K562 (cell line): ENCODE data around the gene GDF2. TPM values are rescaled to one million over a fixed set of nuclear protein-coding genes. Genes with fewer than 3 reads are reported as not detected.

Experiments
- BRF1 ChIP-seq: IDR thresholded peaks from 3 replicates; pipeline ENCODE4 v1.6.1; 2011; ENCODE audit warnings: borderline replicate concordance, mild to moderate bottlenecking; ENCODE audit not compliant: insufficient read length; ENCODE audit errors: extremely low read depth
- CHD2 ChIP-seq: IDR thresholded peaks from 2 replicates; pipeline ENCODE4 v1.6.1; 2011; ENCODE audit warnings: low read depth, low read length
- CREB3L1 ChIP-seq: fragments of 450-650 bp; IDR thresholded peaks from 2 replicates; pipeline ENCODE4 v1.6.1; 2014; ENCODE audit warnings: low read depth, mild to moderate bottlenecking, moderate library complexity, borderline replicate concordance
- FOXM1 ChIP-seq, 2 experiments: fragments of 450-650 bp in 1 of 2; sonication (generic) in 1 of 2; formaldehyde crosslinking in 1 of 2; IDR thresholded peaks; 2 replicates each; pipeline versions ENCODE4 v1.6.1 to v1.9.0; 2017 to 2022; ENCODE audit warnings: low read depth in 2 of 2, mild to moderate bottlenecking in 2 of 2, missing genetic modification reagents in 1 of 2, moderate library complexity in 1 of 2
- HDAC3 ChIP-seq: fragments of 450-650 bp; IDR thresholded peaks from 2 replicates; pipeline ENCODE4 v1.6.1; 2018; ENCODE audit warnings: borderline replicate concordance, mild to moderate bottlenecking, moderate library complexity; ENCODE audit not compliant: partially characterized antibody
- HEY1 ChIP-seq: fragments of 250-450 bp; sonication (Bioruptor Pico); IDR thresholded peaks from 2 replicates; pipeline ENCODE4 v1.5.0; 2020; ENCODE audit warnings: mild to moderate bottlenecking, moderate library complexity, borderline replicate concordance
- HNRNPUL1 ChIP-seq: fragments of 200-400 bp; formaldehyde crosslinking; IDR thresholded peaks from 2 replicates; pipeline ENCODE4 v1.6.1; 2017; ENCODE audit warnings: low read length
- ILK ChIP-seq: fragments of 450-650 bp; IDR thresholded peaks from 2 replicates; pipeline ENCODE4 v1.6.1; 2016; ENCODE audit warnings: missing genetic modification characterization, low read depth, mild to moderate bottlenecking, missing compliant biosample characterization, moderate library complexity, borderline replicate concordance
- KAT7 ChIP-seq: sonication (generic); formaldehyde crosslinking; IDR thresholded peaks from 2 replicates; pipeline ENCODE4 v1.8.0; 2022; ENCODE audit warnings: missing genetic modification reagents, mild to moderate bottlenecking, borderline replicate concordance
- LEF1 ChIP-seq: fragments of 450-650 bp; IDR thresholded peaks from 2 replicates; pipeline ENCODE4 v1.6.1; 2016; ENCODE audit warnings: mild to moderate bottlenecking
- MCM3 ChIP-seq: fragments of 450-650 bp; IDR thresholded peaks from 2 replicates; pipeline ENCODE4 v1.6.1; 2016
- MNT ChIP-seq, 2 experiments: fragments of 450-650 bp; conservative IDR thresholded peaks; 2 replicates each; pipeline ENCODE4 v1.6.1; 2017; ENCODE audit warnings: mild to moderate bottlenecking in 2 of 2, moderate library complexity in 2 of 2
- MTA3 ChIP-seq: fragments of 450-650 bp; formaldehyde crosslinking; IDR thresholded peaks from 2 replicates; pipeline ENCODE4 v1.6.1; 2017; ENCODE audit warnings: mild to moderate bottlenecking, borderline replicate concordance
- PRMT5 ChIP-seq: sonication (generic); formaldehyde crosslinking; IDR thresholded peaks from 2 replicates; pipeline ENCODE4 v1.5.0; 2020; ENCODE audit warnings: missing genetic modification reagents
- RNF2 ChIP-seq: sonication (generic); IDR thresholded peaks from 2 replicates; pipeline ENCODE4 v1.6.1; 2016
- SIRT6 ChIP-seq: IDR thresholded peaks from one replicate; pipeline ENCODE4 v1.6.1; 2012; ENCODE audit warnings: low read depth, mild to moderate bottlenecking, control low read depth, inconsistent platforms, low read length, moderate library complexity
- SMAD3 ChIP-seq: fragments of 450-650 bp; formaldehyde crosslinking; conservative IDR thresholded peaks from 2 replicates; pipeline ENCODE4 v1.4.0; 2020; ENCODE audit warnings: mild to moderate bottlenecking
- TRIM24 ChIP-seq, 2 experiments: fragments of 450-650 bp; IDR thresholded peaks; 2 replicates each; pipeline ENCODE4 v1.6.1; 2016
- TSC22D4 ChIP-seq: fragments of 450-650 bp; IDR thresholded peaks from 2 replicates; pipeline ENCODE4 v1.6.1; 2016; ENCODE audit warnings: missing genetic modification characterization, missing biosample characterization, control low read depth
- USF1 ChIP-seq: sonication (generic); formaldehyde crosslinking; IDR thresholded peaks from 2 replicates; pipeline ENCODE4 v1.9.0; 2022; ENCODE audit warnings: mild to moderate bottlenecking, missing genetic modification reagents
- ZBTB17 ChIP-seq: fragments of 450-650 bp; formaldehyde crosslinking; IDR thresholded peaks from 2 replicates; pipeline ENCODE4 v1.4.0; 2020; ENCODE audit warnings: mild to moderate bottlenecking
- ZNF12 ChIP-seq: sonication (generic); formaldehyde crosslinking; IDR thresholded peaks from 2 replicates; pipeline ENCODE4 v1.4.0; 2020; ENCODE audit warnings: mild to moderate bottlenecking, missing genetic modification reagents
- ZNF212 ChIP-seq: fragments of 450-650 bp; formaldehyde crosslinking; IDR thresholded peaks from 2 replicates; pipeline ENCODE4 v1.4.0; 2020; ENCODE audit warnings: mild to moderate bottlenecking
- ZNF76 ChIP-seq: fragments of 250-450 bp; sonication (Bioruptor Pico); IDR thresholded peaks from 2 replicates; pipeline ENCODE4 v1.4.0; 2020; ENCODE audit warnings: mild to moderate bottlenecking, moderate library complexity, borderline replicate concordance
- polyA plus RNA-seq, 8 experiments: library from polyadenylated mRNA; depleted of rRNA in 4 of 8; stranded (reverse) in 5 of 8; unstranded in 3 of 8; fragments of >200 nt; fragmentation: Nextera tagmentation in 2 of 8; fragmentation: Illumina TruSeq in 1 of 8; extraction: Ambion mirVana in 2 of 8; extraction: Trizol in 1 of 8; gene quantifications; 2 replicates each; pipeline versions ENCODE4 v1.2.1 to v1.2.3, GENCODE V29; 2011 to 2014; ENCODE audit warnings: inconsistent platforms in 1 of 8, missing spikeins in 1 of 8
- total RNA-seq, 7 experiments: library from RNA; depleted of rRNA in 6 of 7; stranded (reverse); fragments of >200 nt in 6 of 7; fragmentation: Illumina TruSeq in 2 of 7; extraction: Trizol in 2 of 7; gene quantifications; 2 replicates each; pipeline versions ENCODE4 v1.2.1 to v1.2.3, GENCODE V29; 2011 to 2021; ENCODE audit warnings: low replicate concordance in 1 of 7

GDF2 gene
- total and polyA plus RNA-seq, 9 of the 15 experiments (the other 6 are each of a cell fraction or from before 2014, with no cell fraction given), result 0.08 to 0.58 (median 0.27) TPM; not detected in 2

DNA sequence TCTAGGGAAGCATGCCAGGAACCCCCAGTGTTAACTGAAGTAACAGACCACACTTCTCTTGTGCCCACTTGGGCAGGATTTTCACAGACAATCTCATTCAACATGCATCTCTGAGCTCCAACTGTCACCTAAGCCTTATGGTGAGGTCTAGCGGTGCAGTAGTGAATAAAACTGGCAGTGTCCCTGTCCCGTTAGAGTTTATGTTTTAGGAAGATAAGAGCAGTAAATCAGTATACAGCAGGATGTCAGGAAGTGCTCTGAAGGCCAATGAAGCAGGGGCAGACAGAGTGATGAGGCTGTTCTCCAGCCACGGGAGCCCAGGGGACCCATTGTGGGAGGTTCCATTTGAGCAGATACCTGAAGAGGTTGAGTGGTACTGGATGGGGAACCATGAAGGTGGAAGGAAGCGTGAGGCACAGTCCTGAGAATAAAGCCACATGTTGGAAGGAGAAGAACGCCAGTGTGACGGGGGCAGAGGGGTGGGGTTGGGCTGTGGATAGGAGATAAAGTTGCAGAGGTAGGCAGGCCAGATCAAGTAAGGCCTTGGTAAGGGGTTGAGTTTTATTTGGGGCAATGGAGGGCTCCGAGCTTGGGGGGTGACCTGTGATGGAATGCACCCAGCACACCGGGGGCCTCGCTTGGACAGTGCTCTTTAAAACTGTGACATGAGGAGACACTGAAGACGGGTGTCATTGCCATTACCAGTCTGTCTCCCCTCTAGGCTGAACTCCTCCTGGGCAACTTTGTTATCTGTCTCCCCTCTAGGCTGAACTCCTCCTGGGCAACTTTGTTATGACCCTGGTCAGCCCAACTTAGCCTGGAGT, 15.7 kb upstream of the GDF2 start (continued):
- TF ChIP-seq MTA3, result peak; percentile 64; the same call in 1 of the 2 replicates
- TF ChIP-seq ZNF76 (CRISPR knock-in tag), result no peak
- TF ChIP-seq RNF2, result no peak
- no peak for TF ChIP-seq HEY1 (CRISPR knock-in tag)
- no peak for TF ChIP-seq HNRNPUL1
- TF ChIP-seq TSC22D4 (tag), result no peak
- no peak for TF ChIP-seq PRMT5
- TF ChIP-seq SIRT6, result no peak
- no peak for TF ChIP-seq ILK (tag)
- no peak for TF ChIP-seq HDAC3
- TF ChIP-seq MCM3, result no peak
- peak in 1 of 2 experiments; percentile 34; a peak in 1 of 4 replicates for TF ChIP-seq MNT (conservative IDR thresholded peaks at IDR 0.05)
- peak; percentile 66; the same call in 1 of the 2 replicates for TF ChIP-seq LEF1
- TF ChIP-seq ZNF212 (CRISPR knock-in tag), result no peak
- no peak for TF ChIP-seq CHD2
- TF ChIP-seq CREB3L1, result no peak
- no peak for TF ChIP-seq BRF1
- no peak for TF ChIP-seq SMAD3 (CRISPR knock-in tag)
- no peak for TF ChIP-seq USF1 (CRISPR knock-in tag)
- TF ChIP-seq ZBTB17, result no peak
- no peak for TF ChIP-seq ZNF12 (CRISPR knock-in tag)
- peak; percentile 37; the same call in 1 of the 2 replicates for TF ChIP-seq FOXM1 (IDR thresholded peaks at IDR 0.05; ENCODE audit: low read depth)
- no peak for TF ChIP-seq FOXM1 (CRISPR knock-in tag; IDR thresholded peaks at IDR 0.05; ENCODE audit: low read depth)
- no peak for TF ChIP-seq KAT7 (CRISPR knock-in tag)
- peak in 1 of 2 experiments; percentile 21; a peak in 1 of 4 replicates for TF ChIP-seq TRIM24 (IDR thresholded peaks at IDR 0.05)
